HTERT RPE-1 (cell line): ENCODE data around the gene SPAG9.
"Not testable (repeated sequence)": the region's sequence is repeated elsewhere in the genome, so short reads cannot be mapped to it uniquely, and the experiment has no call there.

Experiments used
- in situ Hi-C: fragments of 300-500 bp; cut with MboI; formaldehyde crosslinking; loops from 4 replicates; pipeline ENCODE4 v1.14.3; 2020; ENCODE audit warnings: low sequenced_read_pairs

SPAG9 gene

DNA sequence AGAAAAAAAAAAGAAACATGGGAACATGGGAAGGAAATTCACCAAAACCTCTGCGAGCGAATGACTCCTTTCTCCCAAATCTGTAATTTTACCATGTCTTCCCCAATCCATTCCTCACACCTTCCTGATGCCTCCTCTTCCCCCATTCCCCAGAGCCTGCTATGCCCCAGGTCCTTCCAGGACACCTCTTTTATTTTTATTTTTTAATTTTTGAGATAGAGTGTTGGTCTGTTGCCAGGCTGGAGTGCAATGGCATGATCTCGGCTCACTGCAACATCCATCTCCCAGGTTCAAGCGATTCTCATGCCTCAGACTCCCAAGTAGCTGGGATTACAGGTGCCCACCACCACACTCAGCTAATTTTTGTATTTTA, 179.0 kb downstream of the SPAG9 start:
- in situ Hi-C loops = not testable (repeated sequence)

DNA sequence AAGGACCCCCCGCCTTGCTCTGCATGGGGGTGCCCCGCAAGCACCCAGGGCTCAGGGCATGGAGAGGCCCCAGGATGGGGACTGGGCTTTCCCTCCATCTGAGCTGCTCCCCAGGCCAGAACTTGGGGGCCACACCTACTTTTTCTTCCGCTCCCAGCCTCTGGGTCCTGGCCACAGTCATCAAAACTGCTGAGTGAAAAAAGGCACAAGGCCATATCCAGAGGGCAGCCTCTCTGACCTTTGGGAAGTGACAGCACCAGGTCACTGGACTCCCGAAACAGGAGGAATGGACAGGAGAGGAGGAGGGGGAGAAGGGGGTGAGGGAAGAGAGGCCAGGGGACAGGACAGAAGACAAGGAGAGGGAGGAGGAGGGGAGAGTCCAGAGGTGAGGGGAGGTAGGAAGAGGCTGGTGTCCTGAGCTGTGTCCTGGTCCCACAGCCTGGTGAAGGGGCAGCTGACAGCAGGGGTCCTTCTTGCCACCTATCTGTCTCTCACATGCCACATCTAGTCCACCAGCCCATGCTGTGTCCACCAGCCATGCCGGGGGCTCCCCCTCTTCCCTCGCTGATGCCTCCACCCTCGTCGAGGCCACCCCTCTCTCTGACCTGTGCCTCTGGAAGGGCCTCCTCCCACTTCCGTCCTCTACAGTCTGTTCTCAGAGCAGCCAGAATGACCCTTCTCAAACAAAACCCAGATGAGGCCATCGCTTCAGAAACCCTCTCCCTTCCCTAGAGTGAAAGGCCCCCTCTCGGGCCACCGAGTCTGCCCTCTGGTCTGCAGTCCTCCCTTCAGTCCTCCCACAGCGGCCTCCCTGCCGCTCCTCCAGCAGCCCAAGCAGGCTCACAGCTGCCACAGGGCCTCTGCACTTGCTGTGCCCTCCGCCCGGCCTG, 180.6 kb downstream of the SPAG9 start:
- in situ Hi-C loops = no loop called here

DNA sequence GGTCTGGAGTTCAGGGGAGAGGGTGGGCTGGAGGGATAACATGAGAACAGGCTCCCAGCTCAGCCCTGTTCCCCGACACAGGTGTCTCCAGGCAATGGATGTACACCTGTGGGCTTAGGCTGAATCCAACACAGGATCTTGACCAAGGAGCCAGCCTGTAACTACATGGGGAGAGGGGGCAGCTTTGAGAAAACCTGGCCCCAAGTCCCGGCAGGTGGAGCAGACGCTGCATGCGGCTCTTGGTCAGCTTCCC, 181.2 kb downstream of the SPAG9 start:
- in situ Hi-C loops = no loop called here

DNA sequence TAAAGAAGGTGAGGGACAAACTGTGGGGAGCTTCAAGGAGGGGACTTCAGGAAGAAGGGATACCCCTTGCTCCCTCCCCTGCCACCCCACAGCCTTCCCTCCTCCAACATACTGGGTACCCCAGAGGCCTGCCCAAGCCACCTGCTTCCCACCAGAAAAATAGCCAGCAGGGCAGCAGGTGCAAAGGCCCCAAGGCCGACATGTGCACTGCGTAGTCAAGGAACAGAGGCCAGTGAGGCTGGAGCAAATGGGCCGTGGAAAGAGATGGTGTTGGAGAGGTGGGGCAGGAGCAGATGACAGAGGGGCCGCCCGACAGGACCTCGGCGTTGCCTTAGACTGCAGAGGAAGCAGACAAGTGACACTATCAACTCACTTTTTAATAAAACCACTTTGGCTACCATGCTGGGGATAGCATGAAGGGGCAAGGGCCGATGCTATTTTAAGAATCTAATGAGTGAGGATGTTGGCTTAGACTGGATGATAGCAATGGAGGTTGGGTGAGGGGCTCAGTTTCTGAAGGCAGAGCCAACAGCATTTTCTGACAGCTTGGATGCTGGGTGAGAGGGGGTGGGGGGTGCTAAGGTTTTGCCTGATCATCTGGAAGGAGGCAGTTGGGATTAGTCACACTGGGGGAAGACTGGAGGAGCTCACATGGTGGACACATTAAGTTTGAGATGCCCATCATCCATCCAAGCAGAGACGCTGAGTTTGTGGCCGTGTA, 181.7 kb downstream of the SPAG9 start:
- in situ Hi-C loops = no loop called here

DNA sequence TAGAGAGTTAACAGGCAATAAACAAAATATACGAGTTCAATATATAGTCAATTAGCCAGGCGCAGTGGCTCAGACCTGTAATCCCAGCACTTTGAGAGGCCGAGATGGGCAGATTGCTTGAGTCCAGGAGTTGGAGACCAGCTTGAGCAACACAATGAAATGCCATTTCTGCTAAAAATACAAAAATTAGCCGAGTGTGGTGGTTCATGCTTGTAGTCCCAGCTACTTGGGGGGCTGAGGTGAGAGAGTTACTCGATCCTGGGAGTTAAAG, 184.7 kb downstream of the SPAG9 start:
- in situ Hi-C loops = no loop called here

DNA sequence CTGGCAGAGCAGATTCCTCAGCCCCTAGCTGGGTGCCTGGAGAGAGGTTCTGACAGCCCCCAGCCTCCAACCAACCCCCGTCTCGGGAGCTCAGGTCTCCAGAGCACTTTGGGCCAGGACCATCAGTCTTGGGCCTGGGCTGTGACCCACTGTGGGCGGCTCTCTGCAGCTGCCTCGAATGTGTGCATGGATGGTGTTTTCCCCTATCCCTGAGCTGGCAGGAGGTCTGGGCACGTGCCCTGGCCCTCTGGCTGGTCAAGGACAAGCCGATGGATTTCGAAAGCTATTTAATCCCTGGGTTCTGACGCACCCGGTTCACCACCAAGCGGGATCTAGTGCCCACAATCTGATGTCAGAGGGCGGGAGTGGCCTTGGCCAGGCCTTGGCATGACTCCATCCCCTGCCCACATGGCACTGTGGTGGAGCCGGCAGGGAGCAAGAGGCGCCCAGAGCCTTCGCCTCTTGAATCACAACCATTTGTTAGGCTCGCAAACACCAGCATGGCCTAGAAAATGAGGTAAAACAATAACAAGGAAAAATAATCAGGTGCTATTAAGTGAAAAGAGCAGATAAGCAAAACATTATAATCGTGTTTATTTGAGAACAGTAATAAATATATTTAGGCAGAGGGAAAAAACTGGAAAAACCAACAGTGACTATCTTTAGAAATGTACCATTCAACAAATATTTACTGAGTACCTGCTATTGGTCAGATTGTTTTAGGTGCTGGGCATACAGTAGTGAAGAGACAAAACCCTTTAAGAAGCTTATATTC, 185.3 kb downstream of the SPAG9 start:
- in situ Hi-C loops = no loop called here

DNA sequence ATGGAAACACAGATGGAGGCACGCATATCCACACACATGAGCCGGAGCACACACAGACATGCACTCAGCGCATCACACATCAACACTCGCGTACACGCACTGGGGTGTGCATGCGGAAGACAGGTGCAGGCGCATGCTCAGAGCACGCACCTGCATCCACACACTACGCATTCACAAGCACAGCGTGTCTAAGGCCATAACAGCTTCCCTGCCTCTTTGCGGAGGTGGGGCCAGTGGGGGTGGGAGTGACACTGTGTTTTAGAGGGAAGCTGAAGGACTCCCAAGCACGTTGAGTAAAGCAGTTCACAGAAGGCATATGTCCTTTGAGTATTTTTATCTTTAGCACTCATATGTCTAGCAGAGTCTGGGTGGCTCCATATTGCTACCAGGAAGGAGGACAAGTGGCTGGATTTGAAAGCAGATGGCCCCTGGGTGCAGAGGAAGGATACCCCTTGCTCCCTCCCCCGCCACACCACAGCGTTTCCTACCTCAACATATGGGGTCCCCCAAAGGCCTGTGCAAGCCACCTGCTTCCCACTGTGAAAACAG, 185.9 kb downstream of the SPAG9 start:
- in situ Hi-C loops = no loop called here

GRCh38 chr17:50934161-50934560, 186.5 kb downstream of the SPAG9 start:
- in situ Hi-C loops = no loop called here

GRCh38 chr17:50931144-50931908, 189.3 kb downstream of the SPAG9 start:
- in situ Hi-C loops = no loop called here

- in situ Hi-C loops = no loop called here
Observed at GRCh38 chr17:50928646-50929045, 192.0 kb downstream of the SPAG9 start.

GRCh38 chr17:50927287-50927686, 193.4 kb downstream of the SPAG9 start:
- in situ Hi-C loops = no loop called here

- in situ Hi-C loops = no loop called here
Observed at GRCh38 chr17:50926523-50926922, 194.1 kb downstream of the SPAG9 start.

- in situ Hi-C loops = no loop called here
Observed at GRCh38 chr17:50925296-50925891, 195.3 kb downstream of the SPAG9 start.

- in situ Hi-C loops = no loop called here
Observed at GRCh38 chr17:50924800-50925199, 195.9 kb downstream of the SPAG9 start.

DNA sequence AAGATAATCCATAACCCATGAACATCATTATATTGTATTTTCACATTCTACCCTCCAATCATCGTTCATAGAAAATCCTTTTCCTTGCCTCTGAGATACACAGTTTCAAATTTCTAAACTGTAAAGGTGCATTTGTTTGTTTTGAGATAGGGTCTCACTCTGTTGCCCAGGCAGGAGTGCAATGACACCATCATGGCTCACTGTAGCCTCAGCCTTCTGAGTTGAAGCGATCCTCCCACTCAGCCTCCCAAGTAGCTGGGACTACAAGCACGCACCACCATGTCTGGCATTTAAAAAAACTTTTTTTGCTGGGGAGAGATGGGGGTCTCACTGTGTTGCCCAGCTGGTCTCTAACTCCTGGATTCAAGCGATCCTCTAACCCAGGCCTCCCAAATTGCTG, 196.4 kb downstream of the SPAG9 start:
- in situ Hi-C loops = no loop called here

DNA sequence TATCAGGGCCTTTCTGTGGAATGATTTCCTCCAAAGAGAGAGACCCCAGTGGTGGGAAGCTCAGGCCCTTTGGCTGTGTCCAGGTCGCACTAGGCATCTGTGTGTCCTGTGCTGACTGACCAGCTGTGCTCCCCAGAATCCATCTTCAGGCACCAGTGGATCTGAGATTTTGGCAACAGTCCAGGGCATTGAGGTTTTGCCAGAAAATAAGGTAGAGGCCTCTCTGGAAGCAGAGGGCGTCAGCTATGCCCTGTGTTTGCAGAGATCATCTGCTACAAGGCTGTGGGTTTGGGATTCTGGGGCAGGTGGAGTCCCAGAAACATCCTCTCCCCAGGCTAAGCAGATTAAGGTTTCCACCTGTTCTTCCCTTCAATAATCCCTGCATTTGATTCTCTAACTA, 197.1 kb downstream of the SPAG9 start:
- in situ Hi-C loops = no loop called here

- in situ Hi-C loops = no loop called here
Observed at GRCh38 chr17:50922721-50923405, 197.8 kb downstream of the SPAG9 start.

GRCh38 chr17:50922107-50922506, 198.6 kb downstream of the SPAG9 start:
- in situ Hi-C loops = no loop called here

- in situ Hi-C loops = no loop called here
Observed at GRCh38 chr17:50920891-50921586, 199.6 kb downstream of the SPAG9 start.

- in situ Hi-C loops = no loop called here
Observed at GRCh38 chr17:50920041-50920410, 200.6 kb downstream of the SPAG9 start.
